Liver (tissue), 9 donors: ENCODE data around the gene ACSF2. TPM values are rescaled to one million over a fixed set of nuclear protein-coding genes. Genes with fewer than 3 reads are reported as not detected.

Experiments used
- DNase-seq: peaks from one replicate; pipeline ENCODE4 v3.0.0-alpha.2; 2017; ENCODE audit warnings: low spot score
- H3K27ac ChIP-seq, 2 donors: one replicate each; pipeline ENCODE4 v1.7.0; 2013; ENCODE audit warnings: inconsistent platforms in 2 of 2, low read length in 2 of 2, control low read depth in 1 of 2, low read depth in 1 of 2, mild to moderate bottlenecking in 1 of 2
- H3K27me3 ChIP-seq, 4 donors: one replicate each; pipeline versions ENCODE4 v1.6.1 to v1.7.0; 2013; ENCODE audit warnings: low read length in 3 of 4, inconsistent platforms in 1 of 4, mild to moderate bottlenecking in 1 of 4, moderate library complexity in 1 of 4; ENCODE audit not compliant: control insufficient read depth in 4 of 4, insufficient read depth in 4 of 4
- H3K36me3 ChIP-seq, 4 donors: one replicate each; pipeline versions ENCODE4 v1.6.1 to v1.7.0; 2013; ENCODE audit warnings: low read length in 3 of 4, mild to moderate bottlenecking in 3 of 4, low read depth in 1 of 4, moderate library complexity in 1 of 4; ENCODE audit not compliant: control insufficient read depth in 4 of 4, insufficient read depth in 3 of 4
- H3K4me1 ChIP-seq, 4 donors: one replicate each; pipeline versions ENCODE4 v1.6.1 to v1.7.0; 2013; ENCODE audit warnings: low read length in 3 of 4, mild to moderate bottlenecking in 3 of 4, moderate library complexity in 1 of 4; ENCODE audit not compliant: control insufficient read depth in 4 of 4, insufficient read depth in 4 of 4
- H3K4me3 ChIP-seq, 3 donors: one replicate each; pipeline versions ENCODE4 v1.6.1 to v1.7.0; 2013; ENCODE audit warnings: low read length in 3 of 3, control low read depth in 1 of 3, low read depth in 1 of 3, mild to moderate bottlenecking in 1 of 3
- H3K9ac ChIP-seq, 2 donors: one replicate each; pipeline ENCODE4 v1.7.0; 2013; ENCODE audit warnings: low read length in 2 of 2, mild to moderate bottlenecking in 2 of 2, moderate library complexity in 2 of 2, control low read depth in 1 of 2, low read depth in 1 of 2
- H3K9me3 ChIP-seq, 4 donors: one replicate each; pipeline versions ENCODE4 v1.6.1 to v1.7.0; 2013; ENCODE audit warnings: low read length in 3 of 4; ENCODE audit not compliant: control insufficient read depth in 4 of 4
- ATF3 ChIP-seq: IDR thresholded peaks from 2 replicates; pipeline ENCODE4 v1.6.1; 2016; ENCODE audit warnings: antibody characterized with exemption
- CTCF ChIP-seq: fragments of 150-350 bp; IDR thresholded peaks from 2 replicates; pipeline ENCODE4 v1.5.1; 2017; ENCODE audit warnings: improper control_type of control experiment, low read depth, low read length; ENCODE audit not compliant: missing input control
- EGR1 ChIP-seq, 2 donors: IDR thresholded peaks; 2 replicates each; pipeline ENCODE4 v1.6.1; 2016 to 2018; ENCODE audit warnings: antibody characterized with exemption in 2 of 2, low read depth in 2 of 2
- FOXA1 ChIP-seq: IDR thresholded peaks from 2 replicates; pipeline ENCODE4 v1.6.1; 2016; ENCODE audit warnings: antibody characterized with exemption
- FOXA2 ChIP-seq: IDR thresholded peaks from 2 replicates; pipeline ENCODE4 v1.6.1; 2016; ENCODE audit warnings: antibody characterized with exemption
- GABPA ChIP-seq, 2 donors: IDR thresholded peaks in 1 of 2; conservative IDR thresholded peaks in 1 of 2; 2 replicates each; pipeline ENCODE4 v1.6.1; 2016; ENCODE audit warnings: antibody characterized with exemption in 2 of 2, mild to moderate bottlenecking in 1 of 2, moderate library complexity in 1 of 2
- HNF4A ChIP-seq, 2 donors: conservative IDR thresholded peaks; 2 replicates each; pipeline ENCODE4 v1.6.1; 2016; ENCODE audit warnings: antibody characterized with exemption in 2 of 2, mild to moderate bottlenecking in 2 of 2
- HNF4G ChIP-seq: IDR thresholded peaks from 2 replicates; pipeline ENCODE4 v1.6.1; 2016; ENCODE audit warnings: antibody characterized with exemption
- JUND ChIP-seq, 2 donors: IDR thresholded peaks; 2 replicates each; pipeline ENCODE4 v1.6.1; 2016; ENCODE audit warnings: antibody characterized with exemption in 2 of 2
- MAX ChIP-seq: IDR thresholded peaks from 2 replicates; pipeline ENCODE4 v1.6.1; 2016; ENCODE audit warnings: antibody characterized with exemption
- NR2F2 ChIP-seq: IDR thresholded peaks from 2 replicates; pipeline ENCODE4 v1.6.1; 2016; ENCODE audit warnings: antibody characterized with exemption
- RAD21 ChIP-seq, 2 donors: IDR thresholded peaks; 2 replicates each; pipeline ENCODE4 v1.6.1; 2016; ENCODE audit warnings: antibody characterized with exemption in 2 of 2, mild to moderate bottlenecking in 2 of 2
- RXRA ChIP-seq, 2 donors: IDR thresholded peaks; 2 replicates each; pipeline ENCODE4 v1.6.1; 2017 to 2018; ENCODE audit warnings: antibody characterized with exemption in 2 of 2, mild to moderate bottlenecking in 1 of 2
- SP1 ChIP-seq: IDR thresholded peaks from 2 replicates; pipeline ENCODE4 v1.6.1; 2018; ENCODE audit warnings: antibody characterized with exemption, mild to moderate bottlenecking
- TAF1 ChIP-seq: conservative IDR thresholded peaks from 2 replicates; pipeline ENCODE4 v1.6.1; 2016; ENCODE audit warnings: antibody characterized with exemption, mild to moderate bottlenecking
- YY1 ChIP-seq: IDR thresholded peaks from 2 replicates; pipeline ENCODE4 v1.6.1; 2016; ENCODE audit warnings: antibody characterized with exemption, mild to moderate bottlenecking
- ZBTB33 ChIP-seq: IDR thresholded peaks from 2 replicates; pipeline ENCODE4 v1.6.1; 2016; ENCODE audit warnings: antibody characterized with exemption
- WGBS: extraction: QIAGEN DNeasy Blood & Tissue Kit; methylation state at CpG from one replicate; pipeline ENCODE4 v1.1.7; 2013; 5-methylcytosine and 5-hydroxymethylcytosine counted together
- polyA plus RNA-seq, 2 donors: library from polyadenylated mRNA; stranded (reverse) in 1 of 2; unstranded in 1 of 2; fragments of 200-250 nt in 1 of 2; fragments of >200 nt in 1 of 2; fragmentation: Nextera tagmentation in 1 of 2; extraction: Ambion mirVana in 1 of 2; gene quantifications; one replicate each; pipeline versions ENCODE4 v1.2.1 to v1.2.3, GENCODE V29; 2013 to 2015
- total RNA-seq, 2 donors: library from RNA; depleted of rRNA; stranded (reverse); fragments of >200 nt; gene quantifications; one replicate each; pipeline ENCODE4 v1.2.3, GENCODE V29; 2014
- donor health status: healthy.
- donor health status: healthy.
- donor health status: healthy.
- donor health status: healthy.
- donor health status: healthy.

The ACSF2 gene
- total and polyA plus RNA-seq, 4 donors: 18.9 to 34.3 (median 21.1) TPM

- no peak for DNase-seq
- no peak for TF ChIP-seq FOXA2
- no peak for TF ChIP-seq HNF4A (conservative IDR thresholded peaks at IDR 0.05)
- TF ChIP-seq GABPA (IDR thresholded peaks at IDR 0.05 in 1 of 2, conservative IDR thresholded peaks at IDR 0.05 in 1 of 2): no peak
- no peak for TF ChIP-seq YY1
- no peak for TF ChIP-seq EGR1 (IDR thresholded peaks at IDR 0.05; ENCODE audit: low read depth in 2 of 2)
- TF ChIP-seq SP1: no peak
- TF ChIP-seq JUND (IDR thresholded peaks at IDR 0.05): no peak
- no peak for TF ChIP-seq FOXA1
- TF ChIP-seq ATF3: no peak
- WGBS: 71% methylated on average over 7 of the region's 7 CpGs
- no peaks in the 10 kb centered on the region for H3K36me3 ChIP-seq
- H3K4me1 ChIP-seq: peaks cover 0 to 7% (median 0%) of the 10 kb centered on the region in 4 donors
- H3K9me3 ChIP-seq: no peaks in the 10 kb centered on the region
- no peaks in the 10 kb centered on the region for H3K27me3 ChIP-seq
- no peak overlapping the region for H3K27ac ChIP-seq
- no peak overlapping the region for H3K9ac ChIP-seq
- H3K4me3 ChIP-seq: no peak overlapping the region
Observed at GRCh38 chr17:50451943-50452629, 26.1 kb downstream of the ACSF2 start.

GRCh38 chr17:50452630-50453300 is 26.7 kb downstream of the ACSF2 start:
- Histone ChIP-seq H3K36me3 (no peaks in the 10 kb centered on the region), H3K27ac (no peak overlapping the region), H3K27me3 (no peaks in the 10 kb centered on the region), H3K4me1 (peaks cover 0 to 7% (median 0%) of the 10 kb centered on the region in 4 donors), H3K9ac (no peak overlapping the region), H3K4me3 (no peak overlapping the region), H3K9me3 (no peaks in the 10 kb centered on the region)
- DNase-seq: no peak
- TF ChIP-seq YY1: no peak
- TF ChIP-seq RXRA (IDR thresholded peaks at IDR 0.05): no peak
- no peak for TF ChIP-seq HNF4A (conservative IDR thresholded peaks at IDR 0.05)
- no peak for TF ChIP-seq ZBTB33
- TF ChIP-seq HNF4G: no peak
- 76% methylated on average over 10 of the region's 10 CpGs for WGBS

- no peak overlapping the region for H3K9ac ChIP-seq
- WGBS: 98% methylated on average over 3 of the region's 3 CpGs
- no peak for TF ChIP-seq SP1
- no peak for TF ChIP-seq EGR1 (IDR thresholded peaks at IDR 0.05; ENCODE audit: low read depth in 2 of 2)
- no peak for TF ChIP-seq FOXA1
- no peak for TF ChIP-seq HNF4G
- no peak for TF ChIP-seq GABPA (IDR thresholded peaks at IDR 0.05 in 1 of 2, conservative IDR thresholded peaks at IDR 0.05 in 1 of 2)
- TF ChIP-seq MAX: no peak
- no peak for TF ChIP-seq ZBTB33
- TF ChIP-seq CTCF: no peak
- no peak for TF ChIP-seq RAD21 (IDR thresholded peaks at IDR 0.05)
- no peak for TF ChIP-seq RXRA (IDR thresholded peaks at IDR 0.05)
- no peak for TF ChIP-seq YY1
- no peak for TF ChIP-seq HNF4A (conservative IDR thresholded peaks at IDR 0.05)
- no peak for TF ChIP-seq JUND (IDR thresholded peaks at IDR 0.05)
- TF ChIP-seq FOXA2: no peak
- TF ChIP-seq ATF3: no peak
- TF ChIP-seq NR2F2: no peak
- TF ChIP-seq TAF1: no peak
Observed at GRCh38 chr17:50453901-50454300, 27.9 kb downstream of the ACSF2 start.

More at GRCh38 chr17:50453901-50454300, 27.9 kb downstream of the ACSF2 start:
- Histone ChIP-seq H3K9me3 (no peaks in the 10 kb centered on the region), H3K4me1 (peaks cover 0 to 10% (median 6%) of the 10 kb centered on the region in 4 donors), H3K36me3 (no peaks in the 10 kb centered on the region), H3K4me3 (no peak overlapping the region), H3K27me3 (no peaks in the 10 kb centered on the region), H3K27ac (no peak overlapping the region)
- no peak for DNase-seq
